GM19035 (cell line): ENCODE data around the gene EVA1B.

ENCODE experiments used
- ATAC-seq: cut with Tn5 transposase; IDR thresholded peaks from one replicate; pipeline ENCODE4 v1.9.1; 2021; ENCODE audit not compliant: unreplicated experiment

Gene EVA1B, protein sequence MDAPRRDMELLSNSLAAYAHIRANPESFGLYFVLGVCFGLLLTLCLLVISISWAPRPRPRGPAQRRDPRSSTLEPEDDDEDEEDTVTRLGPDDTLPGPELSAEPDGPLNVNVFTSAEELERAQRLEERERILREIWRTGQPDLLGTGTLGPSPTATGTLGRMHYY

DNA sequence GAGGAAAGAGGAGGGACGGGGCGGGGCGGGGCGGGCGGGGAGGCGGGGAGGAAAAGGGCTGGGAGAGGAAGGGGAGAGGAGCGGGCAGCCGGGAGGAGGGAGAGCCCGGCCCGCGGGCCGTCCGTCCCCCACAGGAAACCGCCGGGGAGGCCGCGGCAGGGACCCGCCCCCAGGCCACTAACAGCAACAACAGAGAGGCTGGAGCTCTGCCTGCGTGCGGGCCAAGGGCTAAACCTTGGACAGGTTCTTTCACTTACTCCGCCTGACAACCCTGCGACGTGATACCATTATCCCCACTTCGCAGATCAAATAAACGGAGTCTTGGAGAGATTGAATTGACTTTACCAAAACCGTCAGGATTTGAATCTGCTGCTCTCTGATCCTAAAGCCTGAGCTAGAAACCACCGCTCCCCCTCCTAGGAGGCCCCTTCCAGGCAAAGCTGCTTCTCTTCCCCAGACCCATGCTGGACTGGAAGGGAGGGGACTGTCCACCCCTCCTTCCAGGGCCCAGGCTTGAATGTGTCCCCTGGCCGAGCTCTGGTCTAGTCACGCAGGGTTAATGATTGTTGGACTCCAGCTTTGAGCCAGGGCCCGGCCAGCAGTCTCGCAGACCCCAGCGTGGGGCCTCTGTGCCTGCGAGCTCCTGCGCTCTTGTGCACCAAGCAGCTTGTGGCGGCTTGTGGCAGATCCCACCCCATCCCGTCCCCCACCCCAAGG is at the start of gene EVA1B:
TSS of gene EVA1B (minus strand) at position 10 of the 717 bp plus-strand sequence. CDS start 608 bp downstream, outside the sequence.
- no peak for ATAC-seq

DNA sequence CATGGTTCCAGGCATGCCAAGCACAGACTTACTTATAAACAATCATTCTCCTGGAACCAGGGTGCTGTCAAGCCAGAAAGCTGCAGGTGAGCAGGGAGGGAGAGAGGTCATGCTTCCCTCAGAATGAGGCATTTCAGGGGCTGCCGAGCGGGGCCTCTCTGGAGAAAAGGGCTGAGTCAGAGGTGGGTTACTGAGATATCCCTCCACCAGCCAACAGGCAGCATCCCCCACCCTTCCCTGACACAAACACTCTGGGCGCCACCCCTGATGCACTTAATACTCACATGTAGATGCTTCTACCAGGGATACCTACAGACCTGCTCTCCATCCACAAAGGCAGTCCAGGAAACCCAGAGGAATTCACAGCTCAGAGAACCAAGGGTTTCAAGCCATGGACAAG is 49.2 kb upstream of the EVA1B start:
- ATAC-seq: no peak

- no peak for ATAC-seq
Observed at GRCh38 chr1:36369061-36369861, 45.8 kb upstream of the EVA1B start.

GRCh38 chr1:36367798-36368197 is 44.4 kb upstream of the EVA1B start:
- ATAC-seq: no peak

DNA sequence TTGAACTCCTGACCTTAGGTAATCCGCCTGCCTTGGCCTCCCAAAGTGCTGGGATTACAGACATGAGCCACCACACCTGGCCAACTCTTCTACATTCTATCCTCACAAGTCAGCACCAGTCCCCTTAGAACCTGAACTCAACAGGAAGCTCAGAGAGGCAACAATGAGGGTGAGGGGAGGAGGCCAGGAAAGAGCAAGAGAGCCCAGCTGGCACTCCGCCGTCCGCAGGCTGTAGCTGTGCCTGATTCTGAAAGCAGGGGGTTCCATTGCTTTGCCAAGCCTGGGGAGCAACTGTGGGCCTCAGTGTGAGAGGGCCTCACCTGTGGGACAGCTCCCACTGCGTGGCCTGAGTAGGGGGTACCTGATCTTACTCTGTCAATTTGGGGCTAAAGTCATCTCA is 43.6 kb upstream of the EVA1B start:
- ATAC-seq: no peak

- ATAC-seq: no peak
Observed at GRCh38 chr1:36366091-36366661, 42.7 kb upstream of the EVA1B start.

- no peak for ATAC-seq
Observed at GRCh38 chr1:36365381-36365780, 41.9 kb upstream of the EVA1B start.

- ATAC-seq: no peak
Observed at GRCh38 chr1:36359911-36360550, 36.6 kb upstream of the EVA1B start.

GRCh38 chr1:36359383-36359782 is 35.9 kb upstream of the EVA1B start:
- no peak for ATAC-seq

DNA sequence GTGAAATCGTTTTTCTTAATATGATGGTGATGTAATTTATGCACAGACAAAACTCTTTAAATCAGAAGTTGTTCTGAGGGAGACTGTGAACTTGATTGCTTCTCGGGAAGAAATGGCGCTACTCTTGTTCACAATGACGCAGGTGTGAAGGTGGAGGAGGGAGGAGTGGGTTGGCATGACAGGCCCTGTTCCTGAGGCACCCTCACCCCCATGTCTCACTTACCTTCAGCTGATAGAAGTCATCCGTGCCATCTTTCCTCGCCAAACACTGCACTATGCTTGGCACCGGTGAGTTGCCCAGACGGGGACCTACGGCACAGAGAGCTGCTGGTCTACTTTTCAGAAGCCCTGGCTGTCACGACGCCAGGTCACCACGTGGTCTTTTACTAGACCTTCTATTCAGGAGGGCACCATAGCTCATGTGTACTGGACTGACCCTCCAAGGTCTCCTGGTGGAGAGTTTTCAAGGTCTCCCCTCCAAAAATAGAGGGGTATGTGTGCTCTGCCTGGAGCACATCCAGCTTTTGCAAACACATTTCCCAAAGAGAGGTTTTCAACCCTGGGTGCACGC is 35.2 kb upstream of the EVA1B start:
- no peak for ATAC-seq

GRCh38 chr1:36355811-36356210 is 32.4 kb upstream of the EVA1B start:
- no peak for ATAC-seq

DNA sequence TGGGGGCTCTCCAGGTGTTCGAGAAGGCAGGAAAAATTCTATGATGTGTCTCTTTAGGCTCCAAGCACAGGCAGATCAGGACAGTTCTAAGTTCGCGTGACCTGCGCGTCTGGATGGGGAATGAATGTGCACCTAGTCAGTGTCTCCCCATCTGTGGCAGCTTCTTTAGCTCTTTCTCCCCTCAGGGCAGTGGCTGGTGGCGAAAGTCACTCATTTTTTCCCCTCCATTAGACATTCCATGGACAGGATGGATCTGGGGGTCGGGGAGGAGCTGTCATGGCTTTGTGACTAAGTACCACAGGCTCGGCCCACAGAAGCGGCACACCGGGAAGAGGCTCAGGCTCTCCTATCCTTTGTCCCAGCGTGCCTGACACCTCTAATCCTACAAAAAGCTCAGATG is 31.0 kb upstream of the EVA1B start:
- no peak for ATAC-seq

DNA sequence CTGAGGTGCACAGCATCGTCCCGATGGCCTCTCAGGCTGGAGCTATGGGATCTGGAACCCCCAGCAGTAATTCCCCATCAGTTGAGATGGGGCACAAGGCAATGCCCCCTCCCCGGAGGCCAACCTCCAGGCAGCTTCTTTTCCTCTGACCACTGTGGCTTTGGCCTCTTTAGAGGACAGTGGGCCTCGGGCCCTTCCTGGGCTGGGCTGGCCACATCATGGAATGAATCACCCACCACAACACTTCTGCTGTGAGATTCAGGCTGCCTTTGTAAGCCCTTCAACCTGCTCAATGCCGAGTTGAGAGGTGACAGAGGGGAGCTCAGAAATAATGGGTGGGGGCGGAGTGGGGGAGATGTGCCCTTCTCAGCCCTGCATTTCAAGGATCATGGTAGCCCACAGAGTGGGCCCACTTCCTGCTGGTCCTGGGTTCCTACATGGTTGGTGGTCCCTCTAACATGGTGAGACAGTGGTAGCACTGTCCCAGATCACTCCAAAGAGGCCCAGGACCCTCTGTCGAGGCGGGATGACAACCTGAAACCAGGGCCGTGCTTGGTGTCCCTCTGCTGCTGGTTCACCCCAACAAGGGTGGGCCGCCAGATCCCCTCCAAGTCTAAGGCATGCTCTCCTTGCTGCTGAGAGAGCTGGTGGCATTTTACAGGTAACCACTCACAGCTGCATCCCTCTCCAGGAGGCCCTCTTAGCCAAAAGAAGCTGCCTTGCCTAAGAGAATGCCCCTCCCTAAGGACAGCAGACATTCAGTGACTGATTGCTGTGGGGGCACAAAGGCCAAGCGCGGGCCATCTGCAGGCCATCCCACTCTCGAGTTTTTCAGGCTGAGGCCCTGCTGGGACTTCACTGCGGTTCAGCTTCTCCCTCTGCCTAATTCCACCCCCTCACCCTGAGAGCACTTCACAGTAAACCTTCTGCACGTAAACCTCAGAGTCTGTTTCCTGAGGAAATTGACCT is 29.7 kb upstream of the EVA1B start:
- no peak for ATAC-seq

GRCh38 chr1:36352125-36352909 is 28.9 kb upstream of the EVA1B start:
- ATAC-seq: no peak

GRCh38 chr1:36351227-36351977 is 28.0 kb upstream of the EVA1B start:
- no peak for ATAC-seq

DNA sequence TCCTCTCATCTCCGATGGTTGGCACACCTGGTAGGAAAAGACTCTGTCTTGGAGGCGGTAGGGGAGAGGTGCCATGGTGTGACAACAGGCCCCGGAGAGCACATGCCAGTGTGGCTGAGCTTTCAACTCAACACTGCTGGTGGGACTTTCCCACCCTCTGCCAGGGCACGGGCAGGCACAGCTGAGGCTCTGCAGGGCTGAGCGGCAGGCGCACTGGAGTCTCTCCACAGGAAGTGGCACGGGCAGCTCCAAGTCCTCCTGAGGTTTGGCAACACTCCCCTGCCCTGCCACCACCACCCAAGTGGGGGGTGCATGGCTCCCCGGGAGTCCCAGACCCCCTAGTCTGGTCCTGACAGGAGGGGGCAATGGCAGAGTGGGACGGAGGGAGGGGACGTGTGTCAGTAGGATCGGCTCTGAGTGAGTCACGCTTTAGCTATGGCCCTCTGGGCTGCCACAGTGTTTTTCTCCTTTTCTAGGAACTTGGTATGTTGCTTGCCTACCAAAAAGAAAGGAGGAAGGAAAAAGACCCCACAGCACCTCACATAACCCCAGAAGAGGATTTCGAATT is 27.3 kb upstream of the EVA1B start:
- no peak for ATAC-seq

GRCh38 chr1:36349839-36350238 is 26.4 kb upstream of the EVA1B start:
- no peak for ATAC-seq

- no peak for ATAC-seq
Observed at GRCh38 chr1:36349241-36349671, 25.8 kb upstream of the EVA1B start.
